NOMO-1 treated with dmso at 0.1 percent for 144 hours (cell line): ENCODE results near the gene HOXD10.

Source experiments
- DNase-seq: peaks from one replicate; lab custom pipeline; 2025; ENCODE audit not compliant: unreplicated experiment; lab: John Stamatoyannopoulos, UW

Gene HOXD10

DNA sequence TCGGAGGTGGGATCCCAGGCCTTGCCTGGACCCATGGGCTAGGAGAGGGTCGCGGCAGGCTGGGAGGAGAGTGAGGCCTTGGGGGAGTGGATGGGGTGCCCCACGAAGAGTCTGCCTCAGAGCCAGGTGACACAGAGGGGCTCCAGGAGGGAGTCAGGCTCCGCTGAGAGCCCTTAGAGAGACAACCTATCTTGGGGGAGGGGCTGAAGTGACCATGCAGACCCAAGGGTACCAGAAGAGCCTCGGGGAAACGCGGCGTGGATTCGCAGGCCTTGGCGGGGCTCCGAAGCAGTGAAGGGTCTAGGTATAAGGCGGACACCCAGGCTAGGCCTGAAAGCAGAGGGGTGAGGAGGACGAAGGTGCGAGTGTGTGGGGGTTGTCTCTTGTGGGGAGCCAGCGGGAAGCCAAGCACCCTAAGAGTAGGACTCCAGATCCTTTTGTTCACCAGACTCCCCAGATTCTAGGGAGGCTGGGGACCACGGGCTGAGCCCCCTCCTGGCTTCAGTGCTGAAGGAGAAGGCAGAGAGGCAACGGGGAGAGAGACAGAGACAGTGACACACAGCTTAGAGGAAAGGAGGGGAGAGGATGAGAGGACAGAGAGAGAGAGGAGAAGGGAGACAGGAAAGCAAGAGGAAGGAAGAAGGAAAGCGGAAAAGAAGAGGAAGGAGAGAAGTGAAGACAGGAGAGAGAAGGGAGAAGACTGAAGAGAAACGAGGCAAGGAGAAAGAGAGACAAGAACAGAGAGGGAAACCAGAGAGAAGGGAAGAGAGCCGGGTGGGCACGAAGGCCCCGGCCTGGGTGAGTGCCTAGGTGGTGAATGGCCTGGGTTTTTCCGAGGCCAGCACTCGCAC is 10.6 kb upstream of the HOXD10 start:
- no peak for DNase-seq

GRCh38 chr2:176106581-176107539 is 9.7 kb upstream of the HOXD10 start, which contains the start of gene HOXD11:
Gene HOXD11, plus strand, starts transcription at chr2:176107280. Its CDS starts 76 bp downstream, at chr2:176107356.
- DNase-seq: no peak

- no peak for DNase-seq
These were observed 8.8 kb upstream of the HOXD10 start for GRCh38 chr2:176107731-176108181.

- no peak for DNase-seq
These were observed 7.2 kb upstream of the HOXD10 start for GRCh38 chr2:176109192-176109901.

DNA sequence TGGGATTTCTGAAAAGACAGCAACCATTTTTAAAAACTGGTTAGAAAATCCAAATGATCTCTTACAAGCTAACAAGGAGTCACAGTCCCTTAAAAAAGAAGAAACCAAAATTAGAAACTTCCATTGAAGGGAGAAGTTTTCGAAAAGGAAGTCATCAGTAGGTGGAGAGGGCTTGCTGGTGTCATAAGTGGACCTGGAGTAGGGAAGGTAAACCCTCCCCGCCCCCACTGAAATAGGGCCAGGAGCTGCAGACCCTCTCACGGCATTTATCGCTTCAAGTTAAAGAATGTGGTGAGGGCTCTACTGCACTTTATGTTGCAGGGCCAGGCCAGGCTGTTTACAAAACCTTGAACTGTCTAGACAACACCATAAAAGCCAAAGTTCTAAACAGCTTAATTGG is 6.6 kb upstream of the HOXD10 start:
- DNase-seq: no peak

- no peak for DNase-seq
These were observed 5.9 kb upstream of the HOXD10 start for GRCh38 chr2:176110415-176111308.

DNA sequence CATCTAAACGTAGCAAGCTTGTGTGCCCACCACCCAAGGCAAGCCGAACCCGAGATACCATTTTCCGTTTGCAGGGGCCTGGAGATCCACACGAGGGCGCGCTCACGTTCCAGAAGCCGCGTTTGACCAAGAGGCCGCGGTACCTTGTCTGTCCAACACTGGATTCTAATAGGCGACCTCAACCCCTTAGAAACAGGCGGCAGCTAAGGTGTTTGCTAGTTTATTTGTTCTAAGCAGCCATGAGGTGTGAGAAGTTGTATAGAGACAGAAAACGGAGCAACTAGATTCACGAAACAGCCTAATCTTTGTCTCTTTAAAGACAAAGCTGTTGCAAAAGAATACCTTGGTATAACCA is 5.3 kb upstream of the HOXD10 start:
- no peak for DNase-seq

DNA sequence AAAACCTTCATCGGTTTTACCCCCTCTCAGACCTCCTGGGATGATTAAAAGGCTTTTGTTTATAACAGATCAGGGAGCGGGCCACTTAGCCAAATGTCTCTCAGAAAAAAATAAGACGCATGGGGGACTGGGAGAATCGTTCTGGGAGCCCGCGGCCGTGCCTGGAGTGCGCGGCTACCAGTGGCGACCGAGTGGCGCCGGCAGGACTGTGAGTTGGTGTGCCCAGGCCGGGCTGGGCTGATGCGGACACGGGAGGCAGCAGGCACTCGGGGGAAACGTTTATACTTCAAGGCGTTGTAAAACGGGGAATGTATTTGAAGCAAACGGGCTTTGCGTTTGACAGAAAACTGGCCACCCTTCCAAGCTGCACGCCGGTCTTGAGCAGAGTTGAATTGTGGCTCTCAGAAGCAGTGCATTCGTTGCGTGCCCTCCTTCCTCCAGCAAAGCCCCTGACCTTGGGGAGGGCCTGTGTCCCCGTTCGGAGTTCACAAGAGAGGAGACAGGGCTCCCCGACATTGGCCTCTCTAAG is 4.7 kb upstream of the HOXD10 start:
- no peak for DNase-seq

GRCh38 chr2:176112375-176113302 is 3.9 kb upstream of the HOXD10 start:
- no peak for DNase-seq

GRCh38 chr2:176114120-176114929 is 2.3 kb upstream of the HOXD10 start:
- DNase-seq: no peak

DNA sequence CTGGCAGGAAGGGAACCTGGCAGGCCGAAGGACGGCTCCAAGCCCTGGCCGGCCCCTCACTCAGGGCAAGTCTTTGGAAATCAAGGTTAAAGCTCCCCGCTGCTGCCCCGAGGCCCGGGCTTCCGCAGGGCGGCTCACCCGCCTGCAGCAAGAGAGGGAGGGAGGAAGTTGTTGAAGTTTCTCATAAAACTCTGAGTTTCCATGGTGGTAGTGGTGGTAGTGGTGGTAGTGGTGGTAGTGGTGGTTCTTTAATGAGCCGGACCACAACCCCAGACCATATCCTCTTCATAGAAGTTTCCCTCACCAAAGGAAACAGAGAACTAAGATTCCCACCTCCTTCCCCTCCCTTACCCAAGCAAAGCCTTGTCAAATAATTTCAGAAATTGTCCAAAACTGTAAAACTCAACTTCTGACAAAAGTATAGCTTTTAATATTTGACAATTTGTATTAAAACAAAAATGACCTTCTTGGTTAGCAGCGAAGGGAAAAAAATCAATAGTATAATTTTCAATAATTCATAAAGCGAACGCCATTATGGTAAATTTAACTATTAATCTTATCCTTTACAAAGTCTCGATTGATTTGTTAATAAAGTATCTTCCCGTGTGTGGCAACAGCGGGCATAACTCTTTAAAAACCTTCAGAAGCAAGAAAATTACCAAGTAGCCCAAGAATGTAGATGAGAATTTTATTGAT is 1.5 kb upstream of the HOXD10 start:
- no peak for DNase-seq

DNA sequence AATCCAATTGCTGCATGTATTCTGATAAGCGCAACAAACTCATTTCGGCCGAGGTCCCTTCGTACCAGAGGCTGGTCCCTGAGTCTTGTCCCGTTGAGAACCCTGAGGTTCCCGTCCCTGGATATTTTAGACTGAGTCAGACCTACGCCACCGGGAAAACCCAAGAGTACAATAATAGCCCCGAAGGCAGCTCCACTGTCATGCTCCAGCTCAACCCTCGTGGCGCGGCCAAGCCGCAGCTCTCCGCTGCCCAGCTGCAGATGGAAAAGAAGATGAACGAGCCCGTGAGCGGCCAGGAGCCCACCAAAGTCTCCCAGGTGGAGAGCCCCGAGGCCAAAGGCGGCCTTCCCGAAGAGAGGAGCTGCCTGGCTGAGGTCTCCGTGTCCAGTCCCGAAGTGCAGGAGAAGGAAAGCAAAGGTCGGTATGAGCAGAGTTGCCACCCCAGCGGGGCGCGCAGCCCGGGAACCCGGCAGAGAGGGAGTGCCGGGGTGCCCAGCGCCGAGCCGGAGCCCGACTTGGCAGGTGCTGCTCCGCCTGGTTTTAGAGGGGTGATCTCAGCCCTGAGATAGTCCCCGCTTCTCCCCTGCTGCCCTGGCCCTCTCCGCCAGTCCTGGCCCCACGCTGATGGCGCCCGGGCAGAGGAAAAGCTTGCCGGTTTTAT is 714 bp downstream of the HOXD10 start:
- no peak for DNase-seq

GRCh38 chr2:176117823-176118371 is 1.3 kb downstream of the HOXD10 start:
- no peak for DNase-seq

DNA sequence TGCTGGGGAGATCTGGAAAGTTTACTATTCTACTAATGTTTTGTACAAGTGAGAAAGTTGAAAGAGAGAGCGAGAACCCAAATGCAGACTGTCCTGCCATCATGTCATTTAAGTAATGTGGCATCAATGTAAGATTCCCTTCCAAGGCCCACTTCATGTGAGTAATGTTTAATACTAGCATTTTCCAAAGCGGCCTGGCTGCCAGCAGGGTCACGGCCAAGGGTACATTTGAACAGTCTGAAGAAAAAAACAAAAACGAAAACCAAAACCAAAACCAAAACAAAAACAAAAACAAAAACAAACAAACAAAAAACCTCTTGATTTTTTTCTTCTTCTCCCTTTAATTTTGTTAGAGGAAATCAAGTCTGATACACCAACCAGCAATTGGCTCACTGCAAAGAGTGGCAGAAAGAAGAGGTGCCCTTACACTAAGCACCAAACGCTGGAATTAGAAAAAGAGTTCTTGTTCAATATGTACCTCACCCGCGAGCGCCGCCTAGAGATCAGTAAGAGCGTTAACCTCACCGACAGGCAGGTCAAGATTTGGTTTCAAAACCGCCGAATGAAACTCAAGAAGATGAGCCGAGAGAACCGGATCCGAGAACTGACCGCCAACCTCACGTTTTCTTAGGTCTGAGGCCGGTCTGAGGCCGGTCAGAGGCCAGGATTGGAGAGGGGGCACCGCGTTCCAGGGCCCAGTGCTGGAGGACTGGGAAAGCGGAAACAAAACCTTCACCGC is 2.2 kb downstream of the HOXD10 start:
- peak; percentile 22 for DNase-seq

DNA sequence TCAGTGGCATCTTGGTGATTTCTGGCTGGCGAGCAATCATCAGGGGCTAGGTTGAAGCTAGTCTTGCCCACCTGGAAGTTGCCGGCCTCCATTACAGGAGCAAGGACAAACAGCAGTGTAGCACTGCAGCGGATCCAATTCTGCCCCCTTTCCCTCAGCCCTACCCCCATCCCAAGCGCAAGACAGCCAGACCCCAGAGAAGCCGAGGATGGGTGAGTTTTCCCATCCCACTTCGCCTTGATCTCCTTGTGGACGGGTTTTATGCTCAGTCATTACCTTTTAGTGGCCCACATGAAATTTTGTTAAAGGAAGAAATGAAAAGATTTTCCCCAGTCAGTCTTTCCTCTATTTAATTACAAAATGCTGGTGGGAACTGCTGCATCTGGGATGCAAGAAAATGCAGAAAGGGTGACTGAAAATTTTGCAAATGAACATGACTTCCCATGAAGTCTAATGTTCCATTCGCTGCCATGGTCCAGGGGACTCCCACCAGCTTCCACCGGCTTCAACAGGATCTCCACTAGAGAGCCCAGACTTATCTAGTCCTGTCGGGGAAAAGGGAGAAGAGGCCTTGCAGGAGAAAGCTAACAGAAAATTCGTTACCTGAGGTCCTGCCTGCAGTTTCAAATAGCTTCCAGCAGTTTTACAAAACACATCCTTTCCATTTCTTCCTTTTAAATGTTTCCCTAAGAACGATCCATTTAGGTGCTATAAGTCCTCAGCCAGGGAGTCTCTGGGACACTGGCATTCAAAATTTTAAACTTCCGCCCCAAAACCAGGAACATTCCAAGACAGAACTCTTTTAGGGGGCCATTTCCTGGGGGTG is 4.0 kb downstream of the HOXD10 start:
- no peak for DNase-seq
